ENCODE measurements around the gene C1orf105. TPM values are rescaled to one million over a fixed set of nuclear protein-coding genes. Genes with fewer than 3 reads are reported as not detected.

C1orf105 gene
- polyA plus RNA-seq, 1 donor (not counting 4 experiments of a cell fraction or from before 2014, with no cell fraction given), result not detected

GRCh38 chr1:172449585-172450523, 29.4 kb downstream of the C1orf105 start:
- H3K4me3 ChIP-seq (ENCODE audit: control insufficient read depth in 2 of 3, extremely low read depth in 1 of 3, insufficient read depth in 2 of 3, low read depth in 1 of 3, low read length in 3 of 3), result no peak overlapping the region
- no peak overlapping the region for H3K4me2 ChIP-seq (ENCODE audit: control insufficient read depth, extremely low read depth, insufficient read depth, low read depth, low read length)
- no peak overlapping the region for H3K27ac ChIP-seq (ENCODE audit: control insufficient read depth, insufficient read depth, low read length)
- no peaks in the 10 kb centered on the region for H3K9me1 ChIP-seq (ENCODE audit: control insufficient read depth, extremely low read depth, insufficient read depth, low read length)
- H3K79me2 ChIP-seq (ENCODE audit: control insufficient read depth, insufficient read depth, low read length), result no peaks in the 10 kb centered on the region
- dilution Hi-C loops (cut with MboI; ENCODE audit: extremely low pct_ligation_motif_present, low sequenced_read_pairs), result no loop called here
- DNase-seq (ENCODE audit: low read depth, low spot score), result no peak
- no peak overlapping the region for H3K9ac ChIP-seq (ENCODE audit: control insufficient read depth, extremely low read depth, insufficient read depth, low read length)
- TF ChIP-seq CTCF (optimal IDR thresholded peaks at IDR 0.05 in 1 of 3, IDR thresholded peaks at IDR 0.05 in 1 of 3, conservative IDR thresholded peaks at IDR 0.05 in 1 of 3; ENCODE audit: extremely low read depth in 1 of 3, insufficient read depth in 2 of 3, low read length in 3 of 3) (peak; percentile 83 to 93 (median 92)), EZH2 (IDR thresholded peaks at IDR 0.05; ENCODE audit: low read length) (no peak)
- peak; percentile 32 for FAIRE-seq
- H4K20me1 ChIP-seq (ENCODE audit: control insufficient read depth, extremely low read depth, insufficient read depth, low read length), result no peaks in the 10 kb centered on the region
- H3K36me3 ChIP-seq (ENCODE audit: control insufficient read depth in 2 of 2, extremely low read depth in 1 of 2, insufficient read depth in 2 of 2, low read length in 2 of 2), result no peaks in the 10 kb centered on the region
- peaks cover 29% of the 10 kb centered on the region for H3K4me1 ChIP-seq (ENCODE audit: control insufficient read depth, extremely low read depth, insufficient read depth, low read length)
- H3K9me3 ChIP-seq (ENCODE audit: control insufficient read depth, low read depth, low read length), result no peaks in the 10 kb centered on the region
- peak overlapping the region; percentile 53 for H2AFZ ChIP-seq (ENCODE audit: control insufficient read depth, low read length)
- no peaks in the 10 kb centered on the region for H3K27me3 ChIP-seq (ENCODE audit: control insufficient read depth, extremely low read depth, insufficient read depth, low read length)

- Histone ChIP-seq H3K4me1 (ENCODE audit: control insufficient read depth, extremely low read depth, insufficient read depth, low read length) (peaks cover 29% of the 10 kb centered on the region), H3K27ac (ENCODE audit: control insufficient read depth, insufficient read depth, low read length) (no peak overlapping the region)
- dilution Hi-C loops (cut with MboI; ENCODE audit: extremely low pct_ligation_motif_present, low sequenced_read_pairs), result no loop called here
These were observed 30.0 kb downstream of the C1orf105 start for GRCh38 chr1:172450524-172450885.

More at GRCh38 chr1:172450524-172450885, 30.0 kb downstream of the C1orf105 start:
- no peak overlapping the region for H3K9ac ChIP-seq (ENCODE audit: control insufficient read depth, extremely low read depth, insufficient read depth, low read length)
- no peak for TF ChIP-seq CTCF (optimal IDR thresholded peaks at IDR 0.05 in 1 of 3, IDR thresholded peaks at IDR 0.05 in 1 of 3, conservative IDR thresholded peaks at IDR 0.05 in 1 of 3; ENCODE audit: extremely low read depth in 1 of 3, insufficient read depth in 2 of 3, low read length in 3 of 3)
- no peak for TF ChIP-seq EZH2 (IDR thresholded peaks at IDR 0.05; ENCODE audit: low read length)
- FAIRE-seq, result no peak
- H2AFZ ChIP-seq (ENCODE audit: control insufficient read depth, low read length), result no peak overlapping the region
- no peak overlapping the region for H3K4me2 ChIP-seq (ENCODE audit: control insufficient read depth, extremely low read depth, insufficient read depth, low read depth, low read length)
- no peak for DNase-seq (ENCODE audit: low read depth, low spot score)
- no peaks in the 10 kb centered on the region for H3K27me3 ChIP-seq (ENCODE audit: control insufficient read depth, extremely low read depth, insufficient read depth, low read length)
- no peaks in the 10 kb centered on the region for H3K36me3 ChIP-seq (ENCODE audit: control insufficient read depth in 2 of 2, extremely low read depth in 1 of 2, insufficient read depth in 2 of 2, low read length in 2 of 2)
- H3K79me2 ChIP-seq (ENCODE audit: control insufficient read depth, insufficient read depth, low read length), result no peaks in the 10 kb centered on the region
- H3K4me3 ChIP-seq (ENCODE audit: control insufficient read depth in 2 of 3, extremely low read depth in 1 of 3, insufficient read depth in 2 of 3, low read depth in 1 of 3, low read length in 3 of 3), result no peak overlapping the region
- H3K9me1 ChIP-seq (ENCODE audit: control insufficient read depth, extremely low read depth, insufficient read depth, low read length), result no peaks in the 10 kb centered on the region
- no peaks in the 10 kb centered on the region for H4K20me1 ChIP-seq (ENCODE audit: control insufficient read depth, extremely low read depth, insufficient read depth, low read length)
- H3K9me3 ChIP-seq (ENCODE audit: control insufficient read depth, low read depth, low read length), result no peaks in the 10 kb centered on the region

Data from keratinocyte (primary cell).